Body of pancreas (tissue), 4 donors: ENCODE data around the gene PCSK9.

Experiments used
- CTCF ChIP-seq, 7 experiments: fragments of 450-650 bp in 4 of 7; fragments of 200-600 bp in 3 of 7; sonication (generic) in 3 of 7; IDR thresholded peaks; one replicate each; pipeline ENCODE4 v1.5.1; 2016 to 2019; ENCODE audit warnings: antibody characterized with exemption in 7 of 7
- POLR2A ChIP-seq, 3 donors: fragments of 450-650 bp; IDR thresholded peaks; one replicate each; pipeline ENCODE4 v1.6.1; 2016; ENCODE audit warnings: antibody characterized with exemption in 3 of 3, mild to moderate bottlenecking in 2 of 3

GRCh38 chr1:55076356-55076755 is 37.0 kb downstream of the PCSK9 start:
- no peak for TF ChIP-seq CTCF (IDR thresholded peaks at IDR 0.05)
- TF ChIP-seq POLR2A (IDR thresholded peaks at IDR 0.05) = no peak
